Activated CD4-positive, alpha-beta T cell treated with anti-CD3 and anti-CD28 coated beads for 48 hours (primary cell): Measurements from ENCODE around the gene SATB1.
"Not testable (repeated sequence)": the region's sequence is repeated elsewhere in the genome, so short reads cannot be mapped to it uniquely, and the experiment has no call there.

Source experiments
- DNase-seq: peaks from one replicate; pipeline ENCODE4 v3.0.0-alpha.2; 2020

SATB1 gene

DNA sequence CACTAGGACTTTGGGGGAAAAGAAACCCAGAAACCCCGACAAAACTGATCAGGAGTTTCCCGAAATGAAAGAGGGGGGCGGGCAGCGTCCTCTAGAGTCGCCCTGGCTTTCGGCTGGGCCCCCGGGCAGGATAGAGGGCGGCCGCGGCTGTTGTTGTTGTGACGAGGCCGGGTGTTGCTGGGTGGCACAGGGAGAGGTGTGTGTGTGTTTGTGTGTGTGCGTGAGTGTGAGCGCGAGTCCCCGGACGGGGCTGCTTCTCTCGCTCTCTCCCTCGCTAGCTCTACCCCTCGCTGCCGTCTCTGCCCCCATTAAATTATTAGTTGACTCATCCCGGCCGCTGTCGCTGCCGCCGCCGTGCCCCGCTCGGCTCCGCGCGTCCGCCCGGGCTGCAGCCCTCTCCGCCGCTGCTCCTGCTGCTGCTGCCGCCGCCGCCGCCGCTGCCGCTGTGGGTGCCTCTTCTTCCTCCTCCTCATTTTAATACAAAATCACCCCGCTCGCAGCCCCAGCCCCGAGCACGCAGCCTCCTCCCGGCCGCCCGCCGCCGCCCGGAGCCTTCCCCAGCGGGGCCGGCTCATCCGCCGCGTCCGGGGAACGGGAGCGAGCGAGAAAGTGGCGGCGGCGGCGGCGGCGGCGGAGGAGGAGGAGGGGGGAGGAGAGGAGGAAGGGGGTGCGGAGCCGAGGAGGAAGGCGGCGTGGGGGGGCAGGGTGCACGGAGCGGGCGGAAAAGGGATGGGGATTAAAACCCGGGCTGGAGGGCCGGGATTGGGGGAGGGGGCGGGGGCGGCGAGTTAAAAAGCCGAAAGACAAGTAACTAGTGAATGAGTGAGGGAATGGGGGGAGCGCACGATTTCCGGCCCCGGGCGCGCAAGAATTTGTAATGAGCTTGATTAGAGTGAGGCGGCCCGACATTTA, at the start of gene SATB1:
Gene SATB1 (minus strand): TSS at position 611 of the 912 bp plus-strand sequence. CDS start 4,372 bp downstream, outside the sequence.
- DNase-seq, result peak; percentile 77

DNA sequence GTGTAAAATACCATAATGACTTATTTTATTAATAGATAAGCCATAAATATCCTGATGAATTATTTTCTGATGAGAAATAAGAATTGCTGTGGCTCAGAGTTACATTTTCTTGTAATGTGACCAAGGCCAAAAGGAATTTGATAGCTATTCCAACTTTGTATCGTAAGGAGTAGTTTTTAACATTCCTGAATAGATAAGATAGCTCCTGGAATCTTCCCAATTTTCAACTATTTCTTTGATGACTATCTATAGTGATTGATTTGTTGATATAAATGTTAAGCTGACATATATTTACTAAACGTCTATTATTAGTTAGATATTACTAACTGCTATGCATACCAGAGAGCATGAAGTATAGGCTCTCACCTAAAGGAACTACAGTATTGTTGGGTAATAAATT, 49.1 kb upstream of the SATB1 start:
- DNase-seq, result no peak

DNA sequence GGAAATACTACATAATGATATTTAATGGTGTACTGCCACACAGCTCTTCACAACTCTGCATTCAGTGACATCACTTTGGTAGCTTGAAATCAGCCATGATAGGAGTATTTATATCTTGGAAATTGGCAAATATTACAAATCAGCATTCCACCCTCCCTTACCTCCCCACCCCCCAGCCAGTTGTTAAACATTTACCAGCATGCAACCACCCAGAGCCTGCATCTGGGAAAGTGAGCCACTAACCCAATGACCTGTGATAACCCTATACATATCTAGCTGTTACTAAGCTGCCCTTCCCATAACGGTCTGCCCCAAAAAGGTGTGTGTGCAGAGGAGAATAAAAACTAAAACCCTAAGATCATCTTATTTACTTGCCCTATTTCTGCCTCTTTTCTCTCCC, 44.6 kb upstream of the SATB1 start:
- DNase-seq, result no peak

GRCh38 chr3:18466136-18466535, 41.0 kb upstream of the SATB1 start:
- DNase-seq, result no peak

GRCh38 chr3:18454766-18455165, 29.6 kb upstream of the SATB1 start:
- no peak for DNase-seq

- not testable (repeated sequence) for DNase-seq
Observed at GRCh38 chr3:18449618-18450017, 24.5 kb upstream of the SATB1 start.

DNA sequence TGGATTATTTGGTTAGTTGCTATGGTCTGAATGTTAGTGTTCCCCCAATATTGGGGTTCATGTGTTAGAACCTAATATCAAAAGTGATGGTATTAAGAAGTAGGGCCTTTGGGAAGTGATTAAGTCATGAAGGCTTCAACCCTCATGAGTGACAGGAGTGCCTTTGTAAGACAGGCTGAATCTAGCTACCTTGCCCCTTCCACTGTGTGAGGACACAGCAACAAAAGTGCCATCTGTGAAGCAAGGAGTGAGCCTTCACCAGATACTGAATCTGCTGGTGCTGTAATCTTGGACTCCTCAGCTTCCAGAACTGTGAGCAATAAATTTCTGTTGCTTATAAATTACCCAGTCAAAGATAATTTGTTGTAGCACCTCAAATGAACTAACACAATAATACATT, 22.6 kb upstream of the SATB1 start:
- DNase-seq, result no peak

- DNase-seq, result no peak
Observed at GRCh38 chr3:18446149-18446825, 21.1 kb upstream of the SATB1 start.

DNA sequence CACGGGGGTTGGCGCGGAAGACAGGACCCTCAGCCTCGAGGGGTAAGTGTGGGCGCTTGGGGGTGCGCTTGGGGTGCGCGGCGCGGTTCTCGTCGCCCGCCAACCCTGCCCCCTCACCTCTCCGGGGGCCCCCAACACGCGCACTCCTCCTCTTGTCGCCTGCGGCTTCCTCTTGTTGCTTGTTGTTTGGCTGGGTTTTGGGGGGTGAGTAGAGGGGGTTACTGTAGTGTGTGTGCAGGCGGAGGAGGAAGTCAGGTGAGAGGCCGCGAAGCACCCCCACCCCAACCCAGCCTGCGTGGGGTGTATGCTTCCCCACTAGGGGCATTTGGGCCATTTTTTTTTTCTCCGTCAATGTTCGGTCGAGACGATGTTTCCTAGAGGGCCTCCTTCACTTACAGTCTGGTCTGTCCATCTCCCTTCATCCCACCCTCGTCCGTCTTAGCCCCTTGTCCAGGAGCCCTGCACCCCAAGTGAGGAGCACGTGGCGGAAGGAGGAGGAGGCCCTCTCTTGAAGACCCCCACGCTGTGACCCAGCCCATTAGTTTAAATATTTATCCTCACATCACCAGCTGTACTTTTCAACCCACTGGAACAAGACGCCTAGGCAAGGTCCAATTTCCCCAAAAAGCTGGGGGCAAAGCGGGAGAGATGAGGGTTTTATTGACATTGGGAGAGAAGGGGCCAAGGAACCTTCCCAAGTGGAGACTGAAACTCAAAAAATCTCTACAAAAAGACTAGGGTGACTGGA, 20.4 kb upstream of the SATB1 start:
- DNase-seq, result peak; percentile 84

GRCh38 chr3:18444595-18445400, 19.7 kb upstream of the SATB1 start:
- peak; percentile 86 for DNase-seq

GRCh38 chr3:18443665-18444594, 18.8 kb upstream of the SATB1 start:
- DNase-seq, result peak; percentile 58

DNA sequence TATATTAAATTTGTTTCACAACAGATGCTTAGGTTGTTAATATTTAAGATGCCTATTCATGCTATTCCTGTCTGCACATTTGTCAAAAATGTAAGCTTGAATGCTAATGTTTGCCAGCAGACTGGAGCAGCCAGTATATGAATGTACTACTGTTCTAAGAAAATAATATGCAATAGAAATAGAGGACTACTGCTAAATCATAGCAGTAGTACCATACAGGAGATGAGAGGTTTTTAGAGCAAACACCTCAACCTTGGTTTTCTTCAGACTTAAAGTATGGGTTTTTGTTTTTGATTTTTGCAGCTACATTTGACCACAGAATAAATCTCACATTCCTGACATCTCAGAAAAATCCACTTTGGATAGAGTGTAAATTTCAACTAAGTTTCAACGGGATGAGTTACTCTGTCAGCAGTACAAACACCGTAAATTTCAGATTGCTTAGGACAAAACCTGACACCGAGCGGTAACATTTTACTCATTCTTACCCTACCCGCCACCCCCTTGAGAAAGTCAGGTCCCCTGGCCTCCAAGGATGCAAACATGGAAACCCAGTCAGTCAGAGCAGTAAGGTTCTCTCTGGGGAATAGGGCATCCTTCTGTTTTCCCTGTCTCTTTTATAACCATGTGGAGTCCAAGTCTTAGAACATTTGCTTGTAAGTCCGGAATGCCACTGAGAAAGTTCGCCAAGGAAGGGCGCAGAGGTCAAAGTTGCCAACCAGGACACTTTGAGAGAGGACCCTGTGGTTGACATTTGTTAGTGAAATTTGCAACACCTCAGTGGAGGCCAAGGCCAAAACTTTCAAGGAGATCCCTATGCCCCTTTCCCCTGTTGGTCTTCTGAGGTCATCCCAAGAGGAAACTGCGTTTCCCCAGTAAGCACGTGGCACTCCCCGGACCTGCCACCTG, 17.9 kb upstream of the SATB1 start:
- peak; percentile 59 for DNase-seq

DNA sequence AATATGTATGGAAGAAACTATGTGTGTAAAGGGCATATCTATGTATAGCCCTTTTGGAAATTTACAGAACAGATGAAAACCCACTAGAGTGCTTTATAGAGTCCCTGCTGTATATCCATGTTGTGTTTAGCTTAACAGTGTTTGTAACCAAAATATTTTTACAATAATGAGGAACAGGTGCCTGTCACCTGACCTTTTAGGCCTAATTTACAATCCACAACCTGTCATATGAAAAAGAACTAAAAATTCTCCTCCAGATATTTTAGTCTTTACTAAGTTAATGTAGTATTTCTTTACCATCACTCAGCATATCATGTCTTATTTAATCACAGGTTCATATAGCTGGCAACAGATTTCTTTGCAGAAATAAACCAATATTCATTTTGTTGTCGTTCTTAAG, 16.4 kb upstream of the SATB1 start:
- no peak for DNase-seq

DNA sequence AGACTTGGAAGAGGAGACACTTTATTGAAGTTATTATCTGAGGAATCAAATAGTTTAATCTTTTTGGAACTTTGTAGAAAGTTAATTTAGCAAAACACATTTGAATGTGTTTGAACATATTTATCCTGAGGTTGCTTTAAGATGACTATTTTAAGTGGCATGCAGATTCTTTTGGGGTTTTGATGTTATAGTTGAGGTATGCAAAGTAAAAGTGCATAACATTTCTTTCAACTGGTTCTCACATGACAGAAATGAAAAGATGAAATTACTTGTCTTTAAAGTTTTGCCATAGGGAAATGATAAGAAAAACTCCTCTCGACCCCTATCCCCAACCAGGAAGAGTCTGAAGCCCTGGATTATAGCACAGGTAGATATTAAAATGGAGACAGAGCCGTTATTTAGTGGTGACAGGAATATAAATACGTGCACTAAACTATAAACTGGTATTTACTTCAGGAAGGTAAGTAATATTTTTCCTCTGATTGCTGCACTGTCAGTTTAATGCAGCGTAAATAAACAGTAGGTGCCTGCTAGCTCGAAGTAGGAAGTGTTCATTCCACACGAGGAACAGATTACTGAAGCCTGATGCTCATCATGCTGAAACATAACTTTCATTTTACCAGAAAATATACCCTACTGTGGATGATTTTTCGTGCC, 15.1 kb upstream of the SATB1 start:
- no peak for DNase-seq

DNA sequence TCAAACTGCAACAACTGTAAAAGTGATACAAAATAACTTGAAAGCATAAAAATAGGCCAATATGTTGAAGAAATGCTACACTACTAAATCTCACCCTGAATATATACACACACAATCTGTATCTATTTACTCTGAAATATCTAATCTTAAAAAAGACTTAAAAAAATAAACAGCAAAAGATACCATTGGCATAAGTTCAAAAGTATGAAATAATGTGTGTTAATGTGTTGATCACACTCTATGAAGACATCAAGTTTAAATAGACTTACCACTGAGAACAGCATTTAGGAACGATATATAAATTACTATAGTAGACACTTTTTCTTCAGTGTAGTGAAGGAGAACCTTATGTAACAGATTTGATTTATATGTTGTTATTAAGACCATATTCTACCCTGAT, 14.1 kb upstream of the SATB1 start:
- no peak for DNase-seq

DNA sequence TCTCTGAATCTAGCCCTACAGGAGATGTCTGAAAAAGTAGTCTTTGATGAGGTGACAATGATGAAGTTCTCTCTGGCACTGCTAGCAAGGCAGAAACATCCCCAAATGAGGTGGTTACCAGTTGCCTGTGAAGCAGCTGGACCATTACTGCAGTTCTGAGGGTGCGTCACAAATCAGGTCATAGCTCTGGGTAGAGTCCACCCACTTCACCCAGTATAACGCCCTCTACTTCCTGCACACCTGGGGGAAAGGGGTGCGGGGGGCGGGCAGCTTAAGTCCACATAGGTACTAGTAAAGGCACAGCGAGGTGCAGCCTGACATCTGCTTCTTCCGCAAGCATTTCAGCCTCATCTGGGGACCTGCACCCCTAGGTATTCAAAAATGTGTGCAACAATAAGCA, 13.4 kb upstream of the SATB1 start:
- peak; percentile 76 for DNase-seq

DNA sequence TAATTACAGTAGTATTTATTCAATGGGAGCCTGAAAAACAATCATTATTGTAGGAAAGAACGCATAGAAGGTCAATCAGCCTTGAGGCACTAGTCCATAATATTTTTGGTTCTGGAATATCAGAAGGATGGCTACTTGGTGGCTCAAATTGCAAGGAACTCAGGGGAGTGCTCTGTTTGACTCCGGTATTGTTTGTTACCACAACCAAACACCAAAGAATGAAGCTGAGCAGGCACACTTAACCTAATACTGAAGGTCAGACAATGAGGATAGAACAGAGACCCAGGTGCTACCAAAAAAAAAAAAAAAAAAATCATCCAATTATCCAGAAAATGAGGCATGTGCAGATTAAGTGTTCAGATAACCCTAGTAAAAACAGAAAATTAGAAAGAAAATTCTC, 11.1 kb upstream of the SATB1 start:
- DNase-seq, result no peak

DNA sequence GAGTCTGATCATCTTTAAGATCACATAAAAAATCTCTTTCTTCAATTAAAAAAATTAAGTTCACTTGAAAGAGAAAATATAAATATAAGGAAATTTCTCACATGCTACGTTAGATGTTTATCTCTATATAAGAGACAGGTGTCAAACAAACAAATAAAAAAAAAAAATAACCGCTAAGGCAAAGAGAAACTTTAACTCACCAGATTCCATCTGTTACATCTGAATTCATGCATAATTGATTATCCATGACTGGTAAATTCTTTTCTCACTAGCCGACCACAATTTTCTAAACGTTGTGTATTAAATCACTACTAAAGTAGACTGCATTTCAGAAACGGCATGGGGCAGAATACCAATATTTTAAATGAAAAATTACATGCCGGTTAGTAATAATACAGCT, 9.6 kb upstream of the SATB1 start:
- DNase-seq, result no peak

DNA sequence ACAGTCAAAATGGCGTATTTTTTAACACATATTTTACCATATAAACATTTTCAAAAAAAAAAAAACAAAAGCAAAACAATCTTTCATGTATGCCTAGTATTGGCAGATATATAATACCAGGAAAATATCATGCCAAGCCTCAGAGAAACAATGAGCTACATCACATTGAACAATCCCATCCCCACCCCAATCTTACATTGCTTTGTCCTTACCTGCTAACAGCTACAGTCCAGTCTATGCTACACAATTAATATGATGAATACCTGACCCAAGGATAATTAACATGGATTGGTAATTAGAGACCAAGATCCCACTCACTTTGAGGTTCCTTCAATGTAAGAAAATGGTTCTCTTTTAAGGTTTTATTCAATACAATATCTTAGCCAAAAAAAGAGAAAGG, 7.6 kb upstream of the SATB1 start:
- DNase-seq, result no peak

DNA sequence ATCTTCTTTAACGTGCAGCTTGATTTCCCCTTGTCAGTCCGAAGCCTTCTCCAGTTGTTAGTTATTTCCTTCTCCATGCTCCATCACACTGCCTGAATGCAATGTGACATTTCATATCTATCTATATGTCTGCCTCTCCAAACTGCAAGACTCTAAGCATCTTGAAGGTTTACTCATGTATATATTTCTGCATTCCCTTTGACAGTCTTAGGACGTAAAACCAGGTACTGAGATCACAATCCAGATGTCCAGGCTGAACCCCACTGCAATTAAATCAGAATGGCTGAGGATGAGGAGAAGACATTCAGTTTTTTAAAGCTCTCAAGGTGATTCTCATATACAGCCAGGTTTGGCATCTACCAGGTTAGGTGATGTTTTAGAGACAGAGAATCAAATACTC, 6.1 kb upstream of the SATB1 start:
- DNase-seq, result no peak
